Smooth muscle cell (in vitro differentiated cells): ENCODE measurements around the gene MRPL41. TPM values are rescaled to one million over a fixed set of nuclear protein-coding genes. Genes with fewer than 3 reads are reported as not detected.

Experiments used
- DNase-seq: peaks from one replicate; lab custom pipeline; 2025; ENCODE audit not compliant: unreplicated experiment; lab: John Stamatoyannopoulos, UW
- H2AFZ ChIP-seq: fragments of 200-600 bp; sonication (generic); 2 replicates; pipeline ENCODE4 v1.6.0; 2016; ENCODE audit warnings: antibody characterized with exemption, low read depth, mild to moderate bottlenecking
- H3F3A ChIP-seq: fragments of 200-600 bp; sonication (generic); 2 replicates; pipeline ENCODE4 v1.6.0; 2017; ENCODE audit warnings: antibody characterized with exemption, low read depth
- H3K27ac ChIP-seq: fragments of 200-600 bp; sonication (generic); 2 replicates; pipeline ENCODE4 v1.5.1; 2016; ENCODE audit warnings: low read depth, mild to moderate bottlenecking
- H3K27me3 ChIP-seq: fragments of 200-600 bp; sonication (generic); 2 replicates; pipeline ENCODE4 v1.6.1; 2016; ENCODE audit warnings: low read depth, mild to moderate bottlenecking
- H3K36me3 ChIP-seq: fragments of 200-600 bp; sonication (generic); 2 replicates; pipeline ENCODE4 v1.5.1; 2016; ENCODE audit warnings: low read depth
- H3K4me1 ChIP-seq: fragments of 200-600 bp; sonication (generic); 2 replicates; pipeline ENCODE4 v1.5.1; 2016; ENCODE audit warnings: low read depth
- H3K4me2 ChIP-seq: fragments of 200-600 bp; sonication (generic); 2 replicates; pipeline ENCODE4 v1.6.0; 2016; ENCODE audit warnings: mild to moderate bottlenecking
- H3K4me3 ChIP-seq: fragments of 200-600 bp; sonication (generic); 2 replicates; pipeline ENCODE4 v1.5.1; 2016; ENCODE audit warnings: mild to moderate bottlenecking
- H3K79me2 ChIP-seq: fragments of 200-600 bp; sonication (generic); 2 replicates; pipeline ENCODE4 v1.6.0; 2016; ENCODE audit warnings: low read depth, mild to moderate bottlenecking
- H3K9ac ChIP-seq: fragments of 200-600 bp; sonication (generic); 2 replicates; pipeline ENCODE4 v1.6.0; 2016; ENCODE audit warnings: low read depth
- H3K9me3 ChIP-seq: fragments of 200-600 bp; sonication (generic); replicated peaks from 2 replicates; pipeline ENCODE4 v1.5.1; 2016; ENCODE audit warnings: low read depth
- H4K20me1 ChIP-seq: fragments of 200-600 bp; sonication (generic); 2 replicates; pipeline ENCODE4 v1.6.0; 2016; ENCODE audit warnings: low read depth
- WGBS: methylation state at CpG from one replicate; pipeline ENCODE4 v1.1.7; 2016; ENCODE audit warnings: low lambda C conversion rate; 5-methylcytosine and 5-hydroxymethylcytosine counted together
- polyA plus RNA-seq: library from polyadenylated mRNA; unstranded; fragments of >200 nt; fragmentation: Nextera tagmentation; extraction: Ambion mirVana; gene quantifications from 2 replicates; pipeline ENCODE4 v1.2.1, GENCODE V29; 2016
- total RNA-seq: library from RNA; depleted of rRNA; stranded (reverse); fragments of >200 nt; gene quantifications from 2 replicates; pipeline ENCODE4 v1.2.3, GENCODE V29; 2014
- TF ChIP-seq, protein P1 (sequence below): fragments of 200-600 bp; sonication (generic); IDR thresholded peaks from 2 replicates; pipeline ENCODE4 v1.5.1; 2017; ENCODE audit warnings: borderline replicate concordance, mild to moderate bottlenecking, antibody characterized with exemption; ENCODE audit not compliant: insufficient read depth, poor library complexity, severe bottlenecking

Gene MRPL41
- total and polyA plus RNA-seq, 2 experiments from 2014 or later: 33.5 to 85.7 TPM

GRCh38 chr9:137588891-137589290 lies 37.2 kb downstream of the MRPL41 start:
- peak overlapping the region; percentile 62 for H3K9ac ChIP-seq
- 91% methylated on average over 6 of the region's 6 CpGs for WGBS
- H3K4me2 ChIP-seq: peak overlapping the region; percentile 94
- DNase-seq: no peak
- no peak overlapping the region for H2AFZ ChIP-seq
- H3K4me1 ChIP-seq: peaks cover 9% of the 10 kb centered on the region
- H3K9me3 ChIP-seq: no peaks in the 10 kb centered on the region
- no peaks in the 10 kb centered on the region for H3K27me3 ChIP-seq
- H3K36me3 ChIP-seq: no peaks in the 10 kb centered on the region
- peaks cover 16% of the 10 kb centered on the region for H3K79me2 ChIP-seq
- peaks cover 11% of the 10 kb centered on the region for H4K20me1 ChIP-seq
- TF ChIP-seq, protein P1, sequence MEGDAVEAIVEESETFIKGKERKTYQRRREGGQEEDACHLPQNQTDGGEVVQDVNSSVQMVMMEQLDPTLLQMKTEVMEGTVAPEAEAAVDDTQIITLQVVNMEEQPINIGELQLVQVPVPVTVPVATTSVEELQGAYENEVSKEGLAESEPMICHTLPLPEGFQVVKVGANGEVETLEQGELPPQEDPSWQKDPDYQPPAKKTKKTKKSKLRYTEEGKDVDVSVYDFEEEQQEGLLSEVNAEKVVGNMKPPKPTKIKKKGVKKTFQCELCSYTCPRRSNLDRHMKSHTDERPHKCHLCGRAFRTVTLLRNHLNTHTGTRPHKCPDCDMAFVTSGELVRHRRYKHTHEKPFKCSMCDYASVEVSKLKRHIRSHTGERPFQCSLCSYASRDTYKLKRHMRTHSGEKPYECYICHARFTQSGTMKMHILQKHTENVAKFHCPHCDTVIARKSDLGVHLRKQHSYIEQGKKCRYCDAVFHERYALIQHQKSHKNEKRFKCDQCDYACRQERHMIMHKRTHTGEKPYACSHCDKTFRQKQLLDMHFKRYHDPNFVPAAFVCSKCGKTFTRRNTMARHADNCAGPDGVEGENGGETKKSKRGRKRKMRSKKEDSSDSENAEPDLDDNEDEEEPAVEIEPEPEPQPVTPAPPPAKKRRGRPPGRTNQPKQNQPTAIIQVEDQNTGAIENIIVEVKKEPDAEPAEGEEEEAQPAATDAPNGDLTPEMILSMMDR: no peak
- H3K27ac ChIP-seq: no peak overlapping the region
- peak overlapping the region; percentile 74 for H3K4me3 ChIP-seq
- no peaks in the 10 kb centered on the region for H3F3A ChIP-seq

- Histone ChIP-seq H3K27ac (no peak overlapping the region), H4K20me1 (peaks cover 11% of the 10 kb centered on the region), H3K79me2 (peaks cover 16% of the 10 kb centered on the region), H3K27me3 (no peaks in the 10 kb centered on the region), H3K9me3 (no peaks in the 10 kb centered on the region), H3K4me1 (peaks cover 9% of the 10 kb centered on the region), H3K9ac (peak overlapping the region; percentile 62), H3K4me3 (peak overlapping the region; percentile 74), H3F3A (no peaks in the 10 kb centered on the region), H3K36me3 (no peaks in the 10 kb centered on the region), H3K4me2 (peak overlapping the region; percentile 94), H2AFZ (no peak overlapping the region)
- no peak for DNase-seq
- TF ChIP-seq, protein P1: no peak
- 13% methylated on average over 49 of the region's 58 CpGs for WGBS
Measured at GRCh38 chr9:137589441-137590122, 37.9 kb downstream of the MRPL41 start.

DNA sequence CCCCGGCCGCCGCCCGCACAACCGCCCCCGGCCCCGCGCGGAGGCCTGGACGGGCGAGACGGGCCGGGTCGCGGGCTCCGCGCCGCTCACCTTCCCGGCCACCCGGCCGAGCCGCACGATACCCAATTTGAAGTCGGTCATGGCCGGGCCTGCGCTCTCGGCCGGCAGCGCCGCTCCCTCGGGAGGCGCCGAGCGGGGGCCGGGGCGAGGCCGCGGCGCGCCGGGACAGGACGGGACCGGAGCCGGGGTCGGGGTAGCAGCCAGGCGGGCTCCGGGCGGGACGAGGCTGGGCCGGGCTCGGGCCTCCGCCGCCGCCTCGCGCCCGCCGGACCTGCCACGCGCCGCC lies 38.4 kb downstream of the MRPL41 start:
- Histone ChIP-seq H3K36me3 (no peaks in the 10 kb centered on the region), H3K4me2 (peak overlapping the region; percentile 94), H3K9me3 (no peaks in the 10 kb centered on the region), H3K27ac (no peak overlapping the region), H3K9ac (no peak overlapping the region), H3F3A (no peaks in the 10 kb centered on the region), H3K4me1 (peaks cover 9% of the 10 kb centered on the region), H3K79me2 (peaks cover 16% of the 10 kb centered on the region), H2AFZ (no peak overlapping the region), H4K20me1 (peaks cover 11% of the 10 kb centered on the region), H3K27me3 (no peaks in the 10 kb centered on the region), H3K4me3 (peak overlapping the region; percentile 74)
- TF ChIP-seq, protein P1: no peak
- 0% methylated on average over 22 of the region's 61 CpGs for WGBS
- DNase-seq: no peak
